NCI-H524 (cell line): ENCODE data around the gene IFTAP.
"Not testable (repeated sequence)": the region's sequence is repeated elsewhere in the genome, so short reads cannot be mapped to it uniquely, and the experiment has no call there.

Source experiments
- DNase-seq, 2 experiments: peaks; one replicate each; lab custom pipeline; 2025; lab: John Stamatoyannopoulos, UW

Gene IFTAP

GRCh38 chr11:36638556-36638955 lies 44.3 kb downstream of the IFTAP start:
- no peak for DNase-seq

- DNase-seq, result no peak
Measured at GRCh38 chr11:36657610-36658267, 63.4 kb downstream of the IFTAP start.

- not testable (repeated sequence) for DNase-seq
Measured at GRCh38 chr11:36661359-36661758, 67.1 kb downstream of the IFTAP start.

- peak in 1 of 2 experiments; percentile 56 for DNase-seq
Measured at GRCh38 chr11:36672815-36673450, 78.6 kb downstream of the IFTAP start.

GRCh38 chr11:36679547-36679946 lies 85.2 kb downstream of the IFTAP start:
- DNase-seq, result not testable (repeated sequence)

- DNase-seq, result no peak
Measured at GRCh38 chr11:36683818-36684217, 89.5 kb downstream of the IFTAP start.

- DNase-seq, result no peak
Measured at GRCh38 chr11:36684840-36685801, 90.8 kb downstream of the IFTAP start.

- DNase-seq, result no peak
Measured at GRCh38 chr11:36688132-36688531, 93.8 kb downstream of the IFTAP start.

- DNase-seq, result no peak
Measured at GRCh38 chr11:36688571-36689291, 94.4 kb downstream of the IFTAP start.

GRCh38 chr11:36689442-36689841 lies 95.1 kb downstream of the IFTAP start:
- no peak for DNase-seq

GRCh38 chr11:36692704-36693103 lies 98.4 kb downstream of the IFTAP start:
- DNase-seq, result no peak

GRCh38 chr11:36693139-36693843 lies 99.0 kb downstream of the IFTAP start:
- no peak for DNase-seq

GRCh38 chr11:36695111-36695510 lies 100.8 kb downstream of the IFTAP start:
- no peak for DNase-seq

- DNase-seq, result no peak
Measured at GRCh38 chr11:36695571-36695970, 101.3 kb downstream of the IFTAP start.

- DNase-seq, result no peak
Measured at GRCh38 chr11:36696550-36696949, 102.2 kb downstream of the IFTAP start.

GRCh38 chr11:36699271-36699670 lies 105.0 kb downstream of the IFTAP start:
- no peak for DNase-seq

- no peak for DNase-seq
Measured at GRCh38 chr11:36700246-36700645, 105.9 kb downstream of the IFTAP start.

- DNase-seq, result peak; percentile 43 to 72
Measured at GRCh38 chr11:36702330-36703054, 108.2 kb downstream of the IFTAP start.

GRCh38 chr11:36703055-36703404 lies 108.7 kb downstream of the IFTAP start:
- DNase-seq, result no peak
